Transverse colon (tissue), 4 donors: ENCODE data around the gene MAGEA2B.
"Not testable (repeated sequence)": the region's sequence is repeated elsewhere in the genome, so short reads cannot be mapped to it uniquely, and the experiment has no call there.

ENCODE experiments used
- CTCF ChIP-seq, 5 experiments: fragments of 200-600 bp in 3 of 5; fragments of 450-650 bp in 2 of 5; sonication (generic) in 3 of 5; IDR thresholded peaks; 1 replicate in 2 of 5; 2 replicates in 3 of 5; pipeline ENCODE4 v1.5.1; 2016 to 2017; ENCODE audit warnings: antibody characterized with exemption in 5 of 5, inconsistent platforms in 3 of 5, mild to moderate bottlenecking in 2 of 5, moderate library complexity in 1 of 5
- POLR2AphosphoS5 ChIP-seq, 3 donors: sonication (generic); formaldehyde crosslinking; IDR thresholded peaks; one replicate each; pipeline ENCODE4 v1.6.1; 2016; ENCODE audit warnings: antibody characterized with exemption in 3 of 3

- not testable (repeated sequence) for TF ChIP-seq CTCF, POLR2AphosphoS5 (IDR thresholded peaks at IDR 0.05)
Measured at GRCh38 chrX:152700390-152700789, 14.0 kb upstream of the MAGEA2B start.
